ENCODE measurements around the gene CBLN1.

- no peak for TF ChIP-seq CTCF (IDR thresholded peaks at IDR 0.05)
- no peak for TF ChIP-seq POLR2AphosphoS5 (IDR thresholded peaks at IDR 0.05)
Measured at GRCh38 chr16:49269201-49269600, 12.4 kb downstream of the CBLN1 start.

Data from transverse colon (tissue), 4 donors.